ENCODE results near the gene GNG7. TPM values are rescaled to one million over a fixed set of nuclear protein-coding genes. Genes with fewer than 3 reads are reported as not detected.

Gene GNG7
- total RNA-seq, 2 experiments from 2014 or later: 0.08 to 0.13 TPM

DNA sequence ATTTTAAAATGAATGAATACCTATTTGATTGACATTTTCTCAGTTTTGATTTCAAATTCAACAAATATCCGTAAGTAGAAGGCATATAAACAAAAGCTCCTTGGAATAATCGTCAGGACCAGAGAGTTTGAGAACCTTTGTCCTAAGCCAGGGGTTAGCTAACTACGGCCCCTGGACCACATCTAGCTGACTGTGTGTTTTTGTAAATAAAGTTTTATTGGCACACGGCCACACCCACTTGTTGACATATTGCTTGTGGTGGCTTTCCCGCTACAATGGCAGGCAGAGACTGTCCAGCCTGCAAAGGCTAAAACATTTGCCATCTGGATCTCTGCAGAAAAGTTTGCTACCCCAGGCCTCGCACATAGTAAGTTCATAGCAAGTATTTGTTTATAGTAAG is 83.4 kb downstream of the GNG7 start:
- Mint-ChIP-seq H3K36me3 (ENCODE audit: low read depth) (peaks cover 8% of the 10 kb centered on the region), H3K4me3 (peak overlapping the region; percentile 57)
- POLR2A ChIA-PET: interaction anchor here (8.7 kb wide), 1 partner anchor 142 kb away, joined by 143 read pairs; the partner anchor contains the start of gene GADD45B

DNA sequence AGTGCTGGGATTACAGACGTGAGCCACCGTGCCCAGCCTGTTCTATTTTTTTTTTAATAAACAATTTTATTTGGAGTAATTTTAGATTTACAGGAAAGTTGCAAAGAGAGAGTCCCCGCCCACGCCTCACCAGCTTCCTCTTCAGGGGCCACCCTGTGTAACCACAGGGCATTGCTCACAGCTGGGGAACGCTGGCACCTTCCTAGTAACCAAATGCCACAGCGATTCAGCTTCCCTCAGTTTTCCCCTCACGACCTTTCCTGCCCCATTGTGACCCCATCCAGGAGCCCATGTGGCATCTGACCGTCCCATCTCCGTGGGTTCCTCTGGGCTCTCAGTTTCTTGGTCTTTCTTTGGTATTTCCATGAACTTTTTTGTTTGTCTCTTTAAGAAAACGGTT is 83.9 kb downstream of the GNG7 start:
- Mint-ChIP-seq H3K4me3 (peak overlapping the region; percentile 12), H3K27me3 (ENCODE audit: low read depth) (no peaks in the 10 kb centered on the region), H3K4me1 (ENCODE audit: low read depth) (peaks cover 73% of the 10 kb centered on the region), H3K9me3 (ENCODE audit: insufficient read depth) (no peaks in the 10 kb centered on the region), H3K27ac (peak overlapping the region; percentile 95), H3K36me3 (ENCODE audit: low read depth) (peaks cover 8% of the 10 kb centered on the region)
- peak; percentile 64 for DNase-seq
- POLR2A ChIA-PET: interaction anchor here (1.1 to 8.7 kb wide), 2 partner anchors 57 to 142 kb away, joined by 3 to 143 read pairs; partner anchors contain the start of gene GADD45B
- CTCF ChIA-PET: interaction anchor here (0.8 to 8.4 kb wide), 7 partner anchors 9 to 155 kb away, joined by 4 to 98 read pairs (median 5); partner anchors contain the start of gene GADD45B
- no peak for ATAC-seq

More for the DNA sequence above, 83.4 kb downstream of the GNG7 start:
- no peak for ATAC-seq
- Mint-ChIP-seq H3K4me1 (ENCODE audit: low read depth) (peaks cover 71% of the 10 kb centered on the region), H3K27ac (peak overlapping the region; percentile 95), H3K9me3 (ENCODE audit: insufficient read depth) (no peaks in the 10 kb centered on the region), H3K27me3 (ENCODE audit: low read depth) (no peaks in the 10 kb centered on the region)
- CTCF ChIA-PET: interaction anchor here (0.8 to 8.4 kb wide), 9 partner anchors 7 to 155 kb away, joined by 4 to 98 read pairs (median 5); partner anchors contain the start of gene GADD45B
- DNase-seq: no peak

DNA sequence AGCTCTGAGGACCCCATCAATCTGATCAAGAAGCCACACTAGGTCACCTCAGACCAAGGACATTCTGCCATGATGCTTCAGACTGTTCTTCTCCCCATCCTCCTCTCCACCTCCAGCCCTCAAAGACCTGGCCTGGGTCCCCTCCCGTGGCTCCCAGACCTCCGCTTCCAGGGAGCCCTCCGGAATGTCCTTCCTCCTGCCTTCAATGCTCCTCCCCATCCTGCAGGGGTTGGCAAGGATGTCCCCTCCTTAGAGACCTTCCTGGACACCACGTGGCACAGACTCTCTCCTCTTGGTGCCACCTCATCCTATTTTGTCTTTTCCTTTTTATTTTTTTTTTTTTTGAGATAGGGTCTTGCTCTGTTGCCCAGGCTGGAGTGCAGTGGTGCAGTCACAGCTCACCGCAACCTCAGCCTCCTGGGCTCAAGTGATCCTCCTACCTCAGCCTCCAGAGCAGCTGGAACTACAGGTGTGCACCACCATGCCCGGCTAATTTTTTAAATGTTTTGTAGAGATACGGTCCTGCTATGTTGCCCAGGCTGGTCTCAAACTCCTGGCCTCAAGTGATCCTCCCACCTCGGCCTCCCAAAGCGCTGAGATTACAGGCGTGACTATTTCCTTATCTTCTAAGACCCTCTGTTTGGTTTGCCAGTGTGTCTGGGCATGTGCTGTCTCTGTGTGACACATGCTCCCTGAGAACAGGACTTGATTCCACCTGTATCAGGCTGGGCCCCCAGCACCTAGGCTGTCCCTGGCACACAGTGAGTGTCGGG is 84.9 kb downstream of the GNG7 start:
- DNase-seq: no peak
- CTCF ChIA-PET: interaction anchor here (0.7 to 8.4 kb wide), 7 partner anchors 10 to 486 kb away, joined by 3 to 98 read pairs (median 6); partner anchors contain the start of genes GADD45B and TIMM13
- POLR2A ChIA-PET: interaction anchor here (1.0 to 8.7 kb wide), 3 partner anchors 46 to 141 kb away, joined by 3 to 143 read pairs (median 3); partner anchors contain the start of gene GADD45B
- H3K9me3 Mint-ChIP-seq (ENCODE audit: insufficient read depth): no peaks in the 10 kb centered on the region
- H3K4me3 Mint-ChIP-seq: peak overlapping the region; percentile 15
- H3K36me3 Mint-ChIP-seq (ENCODE audit: low read depth): peaks cover 8% of the 10 kb centered on the region
- peak overlapping the region; percentile 71 for H3K27ac Mint-ChIP-seq
- H3K27me3 Mint-ChIP-seq (ENCODE audit: low read depth): no peaks in the 10 kb centered on the region
- no peak for ATAC-seq
- peaks cover 79% of the 10 kb centered on the region for H3K4me1 Mint-ChIP-seq (ENCODE audit: low read depth)

DNA sequence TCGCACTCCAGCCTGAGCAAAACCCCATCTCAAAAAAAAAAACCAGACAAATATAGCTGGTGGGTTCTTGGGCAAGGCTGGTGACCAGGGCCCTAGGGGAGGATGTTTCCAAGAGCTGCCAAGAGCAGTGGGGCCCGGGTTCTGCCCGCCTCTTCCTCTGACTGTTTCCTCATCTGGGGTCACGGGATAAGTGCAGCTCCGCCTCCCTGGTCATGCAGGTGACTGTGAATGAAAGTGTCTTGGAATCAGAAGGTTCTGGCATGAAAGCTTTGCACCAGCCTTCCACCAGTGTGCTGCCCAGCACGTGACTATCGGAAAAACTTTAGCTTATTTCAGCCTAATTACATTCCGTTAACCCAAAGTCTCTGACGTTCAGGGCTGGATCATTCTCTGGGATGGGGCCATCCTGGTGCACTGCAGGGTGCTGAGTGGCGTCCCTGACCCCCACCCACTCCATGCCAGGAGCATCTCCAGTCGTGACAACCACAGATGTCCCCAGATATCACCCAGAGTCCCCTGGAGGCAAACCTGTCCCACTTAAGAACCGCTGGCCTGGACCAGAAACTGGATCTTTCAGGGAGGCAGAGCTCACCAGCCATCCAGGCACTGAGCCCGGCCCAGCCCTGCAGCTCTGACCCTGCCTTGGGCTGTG is 85.6 kb downstream of the GNG7 start:
- DNase-seq (peak; percentile 69), ATAC-seq (no peak)
- ChIA-PET CTCF (interaction anchor here (0.7 to 8.4 kb wide), 7 partner anchors 9 to 487 kb away, joined by 3 to 98 read pairs (median 6); partner anchors contain the start of genes GADD45B and TIMM13), POLR2A (interaction anchor here (1.0 to 8.7 kb wide), 2 partner anchors 45 to 140 kb away, joined by 3 to 143 read pairs; partner anchors contain the start of gene GADD45B)
- Mint-ChIP-seq H3K27me3 (ENCODE audit: low read depth) (no peaks in the 10 kb centered on the region), H3K27ac (peak overlapping the region; percentile 71), H3K4me1 (ENCODE audit: low read depth) (peaks cover 76% of the 10 kb centered on the region), H3K9me3 (ENCODE audit: insufficient read depth) (no peaks in the 10 kb centered on the region), H3K4me3 (no peak overlapping the region), H3K36me3 (ENCODE audit: low read depth) (peaks cover 8% of the 10 kb centered on the region)

DNA sequence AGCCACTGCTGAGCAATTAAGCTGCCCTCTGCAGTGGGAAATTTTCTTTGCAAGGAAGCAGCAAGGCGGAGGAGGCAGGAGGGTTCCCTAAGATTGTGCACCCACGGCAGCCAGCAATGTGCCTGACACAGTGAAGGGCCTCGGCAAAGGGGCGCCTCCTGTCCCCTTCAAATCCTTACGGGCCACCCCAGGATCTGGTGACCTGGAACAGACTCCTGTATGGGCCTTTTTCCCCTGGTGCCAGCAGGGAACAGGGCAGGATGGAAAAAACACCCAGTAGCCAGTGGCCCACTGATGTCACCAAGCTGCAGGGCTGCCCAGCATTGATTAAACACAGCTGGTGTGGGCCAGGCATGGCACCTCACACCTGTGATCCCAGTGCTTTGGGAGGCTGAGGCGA is 86.7 kb downstream of the GNG7 start:
- H3K9me3 Mint-ChIP-seq (ENCODE audit: insufficient read depth): no peaks in the 10 kb centered on the region
- no peak overlapping the region for H3K27ac Mint-ChIP-seq
- H3K4me3 Mint-ChIP-seq: no peak overlapping the region
- ATAC-seq: no peak
- H3K27me3 Mint-ChIP-seq (ENCODE audit: low read depth): no peaks in the 10 kb centered on the region
- DNase-seq: no peak
- H3K4me1 Mint-ChIP-seq (ENCODE audit: low read depth): peaks cover 70% of the 10 kb centered on the region
- ChIA-PET POLR2A (interaction anchor here (8.7 kb wide), 1 partner anchor 139 kb away, joined by 143 read pairs; the partner anchor contains the start of gene GADD45B), CTCF (interaction anchor here (2.0 to 8.4 kb wide), 5 partner anchors 20 to 188 kb away, joined by 6 to 98 read pairs (median 7); partner anchors contain the start of genes GADD45B and TIMM13)
- peaks cover 8% of the 10 kb centered on the region for H3K36me3 Mint-ChIP-seq (ENCODE audit: low read depth)

DNA sequence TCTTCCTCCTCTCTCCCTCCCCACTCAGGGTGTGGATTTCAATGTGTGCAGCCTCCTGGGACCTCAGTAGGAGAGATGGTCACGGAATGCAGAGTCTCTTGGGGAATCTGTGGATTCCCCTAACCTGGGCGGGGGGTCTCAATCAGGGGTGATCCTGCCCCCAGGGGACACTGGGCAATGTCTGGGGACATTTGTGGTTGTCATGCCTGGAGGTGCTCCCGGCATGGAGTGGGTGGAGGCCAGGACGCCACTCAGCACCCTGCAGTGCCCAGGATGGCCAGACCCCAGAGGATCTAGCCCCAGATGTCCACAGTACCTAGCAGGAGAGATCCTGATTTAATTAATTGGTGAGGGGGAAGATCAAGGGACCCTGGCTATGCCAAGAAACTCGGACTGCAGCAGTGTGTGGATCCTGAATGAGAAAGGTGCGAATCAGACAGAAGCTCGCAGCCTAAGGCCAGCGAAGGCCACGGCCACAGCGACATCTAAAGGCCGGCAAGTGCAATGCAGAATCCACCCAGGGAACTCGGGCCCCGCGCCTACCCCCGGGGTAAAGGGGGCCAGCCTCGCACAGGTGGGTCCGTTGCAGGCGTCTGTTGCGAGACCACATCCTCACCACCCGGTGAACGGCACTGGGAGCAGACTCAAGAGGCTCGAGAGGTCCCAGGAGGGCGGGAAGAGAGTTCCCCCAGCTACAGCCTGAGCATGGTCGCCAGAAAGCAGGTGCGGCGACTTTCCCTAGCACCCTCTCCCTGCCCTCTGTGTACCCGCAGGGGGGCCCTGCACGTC is 88.8 kb downstream of the GNG7 start:
- Mint-ChIP-seq H3K36me3 (ENCODE audit: low read depth) (peaks cover 4% of the 10 kb centered on the region), H3K9me3 (ENCODE audit: insufficient read depth) (no peaks in the 10 kb centered on the region), H3K27ac (no peak overlapping the region), H3K4me3 (no peak overlapping the region), H3K4me1 (ENCODE audit: low read depth) (peaks cover 65% of the 10 kb centered on the region), H3K27me3 (ENCODE audit: low read depth) (no peaks in the 10 kb centered on the region)
- DNase-seq (peak; percentile 76), ATAC-seq (peak; percentile 48)
- CTCF ChIA-PET: interaction anchor here (0.7 to 6.2 kb wide), 22 partner anchors 9 to 286 kb away, joined by 3 to 162 read pairs (median 6); partner anchors contain the start of genes GADD45B, LMNB2 and LSM7
- POLR2A ChIA-PET: interaction anchor here (0.6 to 1.7 kb wide), 4 partner anchors 9 to 137 kb away, joined by 3 to 30 read pairs (median 5); partner anchors contain the start of gene GADD45B

DNA sequence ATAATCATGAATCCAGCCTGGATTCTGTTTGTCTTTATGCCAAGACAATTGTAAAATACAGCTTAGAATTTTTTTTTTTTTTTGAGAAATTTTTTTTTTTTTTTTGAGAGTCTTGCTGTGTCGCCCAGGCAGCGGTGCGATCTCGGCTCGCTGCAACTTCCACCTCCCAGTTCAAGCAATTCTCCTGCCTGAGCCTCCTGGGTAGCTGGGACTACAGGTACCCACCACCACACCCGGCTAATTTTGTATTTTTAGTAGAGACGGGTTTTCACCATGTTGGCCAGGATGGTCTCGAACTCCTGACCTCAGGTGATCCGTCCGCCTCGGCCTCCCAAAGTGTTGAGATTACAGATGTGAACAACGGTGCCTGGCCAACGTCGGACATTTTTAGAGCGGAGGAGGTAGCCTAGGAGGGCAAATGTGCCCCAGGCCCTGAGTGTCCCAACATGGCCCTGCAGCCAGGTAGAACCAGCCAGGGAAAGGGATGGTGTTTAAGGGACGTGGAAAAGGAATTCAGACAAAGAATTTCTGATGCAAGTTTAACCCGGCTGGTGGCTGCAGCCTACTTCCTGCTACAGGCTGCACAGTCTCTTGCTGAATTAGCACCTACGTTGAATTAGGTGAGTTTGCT is 89.8 kb downstream of the GNG7 start:
- Mint-ChIP-seq H3K4me1 (ENCODE audit: low read depth) (peaks cover 64% of the 10 kb centered on the region), H3K27ac (no peak overlapping the region), H3K9me3 (ENCODE audit: insufficient read depth) (no peaks in the 10 kb centered on the region), H3K27me3 (ENCODE audit: low read depth) (peaks cover under 1% of the 10 kb centered on the region), H3K4me3 (no peak overlapping the region), H3K36me3 (ENCODE audit: low read depth) (peaks cover 4% of the 10 kb centered on the region)
- ATAC-seq: no peak
- ChIA-PET CTCF (interaction anchor here (0.7 to 6.2 kb wide), 9 partner anchors 8 to 166 kb away, joined by 4 to 162 read pairs (median 8); partner anchors contain the start of genes GADD45B and LMNB2), POLR2A (interaction anchor here (6.3 kb wide), 1 partner anchor 136 kb away, joined by 108 read pairs; the partner anchor contains the start of gene GADD45B)
- DNase-seq: no peak

DNA sequence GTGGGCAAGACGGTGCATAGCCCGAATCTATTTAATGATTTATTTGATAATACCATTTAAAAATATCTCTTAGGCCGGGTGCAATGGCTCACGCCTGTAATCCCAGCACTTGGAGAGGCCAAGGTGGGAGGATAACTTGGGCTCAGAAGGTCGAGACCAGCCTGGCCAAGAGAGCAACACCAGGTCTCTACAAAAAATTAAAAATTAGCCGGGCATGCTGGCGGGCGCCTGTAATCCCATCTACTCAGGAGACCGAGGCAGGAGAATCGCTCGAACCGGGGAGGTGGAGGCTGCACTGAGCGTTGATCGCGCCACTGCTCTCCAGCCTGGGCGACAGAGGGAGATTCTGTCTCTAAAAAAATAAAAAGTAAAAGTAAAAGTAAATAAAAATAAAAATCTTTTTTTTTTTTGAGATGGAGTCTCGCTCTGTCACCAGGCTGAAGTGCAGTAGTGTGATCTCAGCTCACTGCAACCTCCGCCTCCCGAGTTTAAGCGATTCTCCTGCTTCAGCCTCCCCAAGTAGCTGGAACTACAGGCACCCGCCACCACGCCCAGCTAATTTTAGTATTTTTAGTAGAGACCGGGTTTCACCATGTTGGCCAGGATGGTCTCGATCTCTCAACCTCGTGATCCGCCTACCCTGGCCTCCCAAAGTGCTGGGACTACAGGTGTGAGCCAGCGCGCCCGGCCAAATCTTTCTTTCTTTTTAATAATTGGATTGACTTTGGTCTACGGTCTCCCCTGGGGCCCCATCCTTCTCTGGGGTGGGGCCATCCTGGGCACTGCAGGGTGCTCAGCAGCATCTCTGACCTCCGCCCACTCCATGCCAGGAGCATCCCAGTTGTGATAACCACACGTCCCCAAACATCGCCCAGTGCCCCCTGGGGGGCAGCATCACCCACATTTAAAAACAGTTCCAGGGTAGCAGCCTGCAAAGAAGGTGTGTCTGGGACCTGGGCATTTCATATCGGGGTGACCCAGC is 90.7 kb downstream of the GNG7 start:
- ChIA-PET CTCF (interaction anchor here (0.6 to 6.2 kb wide), 41 partner anchors 9 to 443 kb away, joined by 3 to 162 read pairs (median 6); partner anchors contain the start of genes GADD45B, LMNB2 and TIMM13), POLR2A (interaction anchor here (0.5 to 6.3 kb wide), 7 partner anchors 9 to 257 kb away, joined by 3 to 108 read pairs (median 4); partner anchors contain the start of gene GADD45B)
- Mint-ChIP-seq H3K36me3 (ENCODE audit: low read depth) (peaks cover 4% of the 10 kb centered on the region), H3K27me3 (ENCODE audit: low read depth) (peaks cover 2% of the 10 kb centered on the region), H3K9me3 (ENCODE audit: insufficient read depth) (no peaks in the 10 kb centered on the region), H3K4me1 (ENCODE audit: low read depth) (peaks cover 57% of the 10 kb centered on the region), H3K4me3 (peak overlapping the region; percentile 81), H3K27ac (no peak overlapping the region)
- DNase-seq: no peak
- no peak for ATAC-seq

DNA sequence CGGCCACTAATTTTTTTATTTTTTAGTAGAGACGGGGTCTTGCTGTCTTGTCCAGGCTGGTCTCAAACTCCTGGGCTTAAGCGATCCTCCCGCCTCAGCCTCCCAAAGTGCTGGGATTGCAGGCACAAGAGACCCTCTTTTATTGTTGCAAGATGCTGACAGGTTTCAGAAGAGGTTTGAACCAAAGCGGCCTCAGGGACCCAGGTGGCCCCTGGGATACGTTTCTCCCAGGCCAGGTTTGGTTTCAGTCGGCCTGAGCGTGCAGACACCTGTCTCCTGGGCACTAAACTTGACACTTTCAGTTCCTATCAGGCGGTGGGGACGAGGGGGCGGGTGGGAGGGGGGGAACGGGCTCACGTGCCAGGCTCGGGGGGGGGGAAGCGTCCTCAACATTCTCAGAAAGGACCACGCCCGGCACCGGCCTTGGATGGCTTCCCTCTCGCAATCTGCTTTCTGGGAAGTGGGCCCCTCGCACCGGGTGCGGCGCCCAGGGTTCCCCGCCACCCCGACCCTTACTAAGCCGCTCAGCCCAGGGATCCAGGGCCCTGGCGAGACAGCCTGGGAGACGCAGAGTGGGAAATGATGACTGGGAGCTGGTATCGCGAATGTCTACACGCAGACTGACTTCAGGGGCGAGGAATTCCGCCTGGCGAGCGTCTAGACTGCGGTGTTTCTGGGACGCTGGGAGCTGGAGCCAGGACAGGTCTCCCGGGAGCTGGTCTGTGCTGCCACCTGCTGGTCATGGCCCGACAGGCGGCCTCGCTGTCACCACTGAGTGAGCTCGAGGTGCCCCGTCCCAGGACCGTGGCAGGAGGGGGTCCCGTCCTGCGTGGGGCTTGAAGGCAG is 91.6 kb downstream of the GNG7 start:
- Mint-ChIP-seq H3K27me3 (ENCODE audit: low read depth) (peaks cover 2% of the 10 kb centered on the region), H3K4me3 (peak overlapping the region; percentile 81), H3K4me1 (ENCODE audit: low read depth) (peaks cover 55% of the 10 kb centered on the region), H3K27ac (peak overlapping the region; percentile 76), H3K9me3 (ENCODE audit: insufficient read depth) (no peaks in the 10 kb centered on the region), H3K36me3 (ENCODE audit: low read depth) (peaks cover 4% of the 10 kb centered on the region)
- CTCF ChIA-PET: interaction anchor here (0.6 to 6.2 kb wide), 42 partner anchors 10 to 442 kb away, joined by 3 to 162 read pairs (median 6); partner anchors contain the start of genes GADD45B, LMNB2 and TIMM13
- ATAC-seq: peak; percentile 89
- peak; percentile 92 for DNase-seq
- POLR2A ChIA-PET: interaction anchor here (0.5 to 6.3 kb wide), 8 partner anchors 10 to 256 kb away, joined by 3 to 108 read pairs (median 4); partner anchors contain the start of gene GADD45B
